Vagina (tissue), 2 donors: ENCODE measurements around the gene VENTX. TPM values are rescaled to one million over a fixed set of nuclear protein-coding genes. Genes with fewer than 3 reads are reported as not detected.

Experiments used
- DNase-seq, 2 donors: peaks; one replicate each; pipeline ENCODE4 v3.0.0-alpha.2; 2017; ENCODE audit errors: extremely low spot score in 2 of 2
- H3K27ac ChIP-seq: fragments of 200-600 bp; sonication (generic); one replicate; pipeline ENCODE4 v1.5.1; 2019
- H3K27me3 ChIP-seq: fragments of 200-600 bp; sonication (generic); one replicate; pipeline ENCODE4 v1.5.1; 2019
- H3K36me3 ChIP-seq, 2 donors: fragments of 200-600 bp; sonication (generic); one replicate each; pipeline ENCODE4 v1.5.1; 2017 to 2019
- H3K4me1 ChIP-seq: fragments of 200-600 bp; sonication (generic); one replicate; pipeline ENCODE4 v1.5.1; 2019
- H3K4me3 ChIP-seq, 2 donors: fragments of 200-600 bp; sonication (generic); 1 replicate in 1 of 2; 2 replicates in 1 of 2; pipeline ENCODE4 v1.5.1; 2016 to 2019
- H3K9me3 ChIP-seq: fragments of 200-600 bp; sonication (generic); one replicate; pipeline ENCODE4 v1.5.1; 2019
- CTCF ChIP-seq, 3 experiments: fragments of 450-650 bp in 2 of 3; fragments of 200-600 bp in 1 of 3; sonication (generic) in 1 of 3; IDR thresholded peaks; one replicate each; pipeline ENCODE4 v1.5.1; 2017 to 2019; ENCODE audit warnings: antibody characterized with exemption in 3 of 3, mild to moderate bottlenecking in 2 of 3, moderate library complexity in 2 of 3
- POLR2A ChIP-seq, 2 donors: fragments of 450-650 bp; IDR thresholded peaks; one replicate each; pipeline ENCODE4 v1.6.1; 2017; ENCODE audit warnings: antibody characterized with exemption in 2 of 2, mild to moderate bottlenecking in 2 of 2, moderate library complexity in 2 of 2
- POLR2AphosphoS5 ChIP-seq, 2 donors: sonication (generic); formaldehyde crosslinking; IDR thresholded peaks; one replicate each; pipeline ENCODE4 v1.9.0; 2017; ENCODE audit warnings: antibody characterized with exemption in 2 of 2, mild to moderate bottlenecking in 2 of 2, low read depth in 1 of 2; ENCODE audit not compliant: insufficient read depth in 1 of 2
- intact Hi-C: fragments of 100-400 bp; cut with DNase I; formaldehyde crosslinking; loops from one replicate; pipeline ENCODE4 v1.15.1; 2023
- total RNA-seq: library from RNA; depleted of rRNA; stranded (reverse); fragments of >200 nt; gene quantifications from one replicate; pipeline ENCODE4 v1.2.3, GENCODE V29; 2016

Gene VENTX
- total RNA-seq, 1 donor from 2014 or later: 0.98 TPM

GRCh38 chr10:133196221-133196915, 41.3 kb upstream of the VENTX start:
- no peaks in the 10 kb centered on the region for H3K4me1 ChIP-seq
- H3K27ac ChIP-seq: no peak overlapping the region
- no peak overlapping the region for H3K4me3 ChIP-seq
- H3K36me3 ChIP-seq: no peaks in the 10 kb centered on the region
- TF ChIP-seq POLR2A (IDR thresholded peaks at IDR 0.05) (no peak), POLR2AphosphoS5 (IDR thresholded peaks at IDR 0.05; ENCODE audit: insufficient read depth in 1 of 2, low read depth in 1 of 2) (no peak), CTCF (IDR thresholded peaks at IDR 0.05) (no peak)
- no peaks in the 10 kb centered on the region for H3K9me3 ChIP-seq
- no peak for DNase-seq
- H3K27me3 ChIP-seq: no peaks in the 10 kb centered on the region
- intact Hi-C loops: no loop called here

GRCh38 chr10:133196936-133197758, 40.5 kb upstream of the VENTX start:
- Histone ChIP-seq H3K4me3 (no peak overlapping the region), H3K27me3 (no peaks in the 10 kb centered on the region), H3K4me1 (no peaks in the 10 kb centered on the region), H3K36me3 (no peaks in the 10 kb centered on the region), H3K27ac (no peak overlapping the region), H3K9me3 (no peaks in the 10 kb centered on the region)
- no peak for DNase-seq
- intact Hi-C loops: no loop called here
- TF ChIP-seq POLR2A (IDR thresholded peaks at IDR 0.05) (no peak), POLR2AphosphoS5 (IDR thresholded peaks at IDR 0.05; ENCODE audit: insufficient read depth in 1 of 2, low read depth in 1 of 2) (no peak)

- H3K27ac ChIP-seq: no peak overlapping the region
These were observed 39.9 kb upstream of the VENTX start for GRCh38 chr10:133197786-133198185.

GRCh38 chr10:133198206-133198605, 39.4 kb upstream of the VENTX start:
- Histone ChIP-seq H3K27me3 (no peaks in the 10 kb centered on the region), H3K4me3 (no peak overlapping the region), H3K9me3 (no peaks in the 10 kb centered on the region), H3K4me1 (no peaks in the 10 kb centered on the region), H3K36me3 (no peaks in the 10 kb centered on the region), H3K27ac (no peak overlapping the region)
- intact Hi-C loops: no loop called here
- TF ChIP-seq CTCF (IDR thresholded peaks at IDR 0.05) (no peak), POLR2AphosphoS5 (IDR thresholded peaks at IDR 0.05; ENCODE audit: insufficient read depth in 1 of 2, low read depth in 1 of 2) (no peak), POLR2A (IDR thresholded peaks at IDR 0.05) (no peak)
- DNase-seq: no peak

More at GRCh38 chr10:133197786-133198185, 39.9 kb upstream of the VENTX start:
- Histone ChIP-seq H3K36me3 (no peaks in the 10 kb centered on the region), H3K4me3 (no peak overlapping the region), H3K4me1 (no peaks in the 10 kb centered on the region), H3K27me3 (no peaks in the 10 kb centered on the region), H3K9me3 (no peaks in the 10 kb centered on the region)
- no peak for DNase-seq
- intact Hi-C loops: no loop called here
- TF ChIP-seq POLR2AphosphoS5 (IDR thresholded peaks at IDR 0.05; ENCODE audit: insufficient read depth in 1 of 2, low read depth in 1 of 2): no peak
- no peak for TF ChIP-seq CTCF (IDR thresholded peaks at IDR 0.05)
- no peak for TF ChIP-seq POLR2A (IDR thresholded peaks at IDR 0.05)

- DNase-seq: no peak
- Histone ChIP-seq H3K27ac (no peak overlapping the region), H3K4me1 (no peaks in the 10 kb centered on the region), H3K9me3 (no peaks in the 10 kb centered on the region), H3K4me3 (no peak overlapping the region), H3K27me3 (no peaks in the 10 kb centered on the region), H3K36me3 (no peaks in the 10 kb centered on the region)
- intact Hi-C loops: no loop called here
- no peak for TF ChIP-seq CTCF (IDR thresholded peaks at IDR 0.05)
- TF ChIP-seq POLR2AphosphoS5 (IDR thresholded peaks at IDR 0.05; ENCODE audit: insufficient read depth in 1 of 2, low read depth in 1 of 2): no peak
- no peak for TF ChIP-seq POLR2A (IDR thresholded peaks at IDR 0.05)
These were observed 38.8 kb upstream of the VENTX start for GRCh38 chr10:133198621-133199487.
